Prostate gland (tissue), 2 donors: Measurements from ENCODE around the gene KCNJ5. TPM values are rescaled to one million over a fixed set of nuclear protein-coding genes. Genes with fewer than 3 reads are reported as not detected.

Experiments
- DNase-seq: peaks from one replicate; pipeline ENCODE4 v3.0.0-alpha.2; 2019; ENCODE audit warnings: low spot score
- H3K27ac ChIP-seq, 2 donors: fragments of 200-600 bp; sonication (generic); 2 replicates each; pipeline ENCODE4 v1.5.1; 2017 to 2019
- H3K27me3 ChIP-seq: fragments of 200-600 bp; sonication (generic); replicated peaks from 2 replicates; pipeline ENCODE4 v1.5.1; 2019; ENCODE audit not compliant: insufficient read depth
- H3K36me3 ChIP-seq, 2 donors: fragments of 200-600 bp; sonication (generic); 1 replicate in 1 of 2; 2 replicates in 1 of 2; pipeline versions ENCODE4 v1.5.1 to v1.8.1; 2017 to 2019
- H3K4me1 ChIP-seq: fragments of 200-600 bp; sonication (generic); replicated peaks from 2 replicates; pipeline ENCODE4 v1.5.1; 2019
- H3K4me3 ChIP-seq, 2 donors: fragments of 200-600 bp; sonication (generic); 2 replicates each; pipeline ENCODE4 v1.5.1; 2017 to 2019
- H3K9me3 ChIP-seq: fragments of 200-600 bp; sonication (generic); 2 replicates; pipeline ENCODE4 v1.5.1; 2017
- POLR2A ChIP-seq: fragments of 450-650 bp; IDR thresholded peaks from one replicate; pipeline ENCODE4 v1.6.1; 2016; ENCODE audit warnings: antibody characterized with exemption, mild to moderate bottlenecking
- POLR2AphosphoS5 ChIP-seq: sonication (generic); formaldehyde crosslinking; IDR thresholded peaks from one replicate; pipeline ENCODE4 v1.6.1; 2017; ENCODE audit warnings: antibody characterized with exemption
- WGBS: methylation state at CpG from one replicate; pipeline ENCODE4 v1.1.5; 2018; 5-methylcytosine and 5-hydroxymethylcytosine counted together
- intact Hi-C: fragments of 100-400 bp; cut with DNase I; formaldehyde crosslinking; loops from one replicate; pipeline ENCODE4 v1.14.2; 2022
- total RNA-seq, 2 donors: library from RNA; depleted of rRNA; stranded (reverse); fragments of >200 nt; gene quantifications; one replicate each; pipeline ENCODE4 v1.1.0, GENCODE V29; 2016
- TF ChIP-seq, protein P1 (sequence below), 4 experiments: fragments of 200-600 bp in 2 of 4; fragments of 450-650 bp in 2 of 4; sonication (generic) in 2 of 4; IDR thresholded peaks; 1 replicate in 3 of 4; 2 replicates in 1 of 4; pipeline ENCODE4 v1.5.1; 2016 to 2019; ENCODE audit warnings: antibody characterized with exemption in 4 of 4, mild to moderate bottlenecking in 2 of 4, moderate library complexity in 2 of 4

The KCNJ5 gene
- total RNA-seq, 2 donors from 2014 or later, result 3.9 to 4.7 TPM

DNA sequence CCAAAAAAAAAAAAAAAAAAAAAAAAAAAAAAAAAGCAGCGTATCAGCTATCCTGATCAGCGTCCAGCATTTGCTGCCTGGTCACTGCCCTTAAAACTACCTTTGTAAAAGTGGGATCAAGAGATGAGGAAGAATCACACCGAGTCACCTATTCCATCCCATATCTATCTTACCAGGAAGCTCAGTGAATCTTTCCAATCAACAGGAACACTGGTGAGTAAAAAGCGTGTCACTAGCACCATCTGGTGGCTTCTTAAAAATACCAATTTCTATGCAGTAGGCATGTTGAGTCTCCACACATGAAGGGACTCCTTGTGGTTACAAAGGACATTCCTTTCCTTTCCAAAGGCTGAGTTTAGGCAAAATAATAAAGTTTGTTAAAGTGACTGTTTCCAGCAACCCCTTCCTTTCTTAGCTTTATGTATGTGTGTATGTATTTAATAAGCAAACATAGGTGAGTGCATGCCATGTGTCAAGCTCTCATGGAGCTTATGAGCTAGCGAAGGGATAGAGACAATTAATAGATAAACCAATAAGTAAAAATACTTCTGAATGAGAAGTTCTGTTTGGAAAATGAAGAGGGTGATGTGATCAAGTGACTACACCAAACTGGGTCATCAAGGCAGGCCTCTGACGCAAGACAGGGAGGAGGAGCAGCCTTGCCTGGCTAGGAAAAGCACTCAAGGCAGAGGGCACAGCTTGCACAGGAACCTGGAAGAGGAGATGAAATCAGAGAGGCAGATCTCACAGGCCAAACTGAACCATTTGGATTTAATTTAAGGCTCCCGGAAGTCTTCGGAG, 65.4 kb downstream of the KCNJ5 start:
- 46% methylated on average over 8 of the region's 8 CpGs for WGBS
- Histone ChIP-seq H3K4me1 (no peaks in the 10 kb centered on the region), H3K27ac (no peak overlapping the region), H3K36me3 (no peaks in the 10 kb centered on the region), H3K4me3 (no peak overlapping the region), H3K9me3 (no peaks in the 10 kb centered on the region), H3K27me3 (no peaks in the 10 kb centered on the region)
- DNase-seq, result peak; percentile 61
- TF ChIP-seq, protein P1, sequence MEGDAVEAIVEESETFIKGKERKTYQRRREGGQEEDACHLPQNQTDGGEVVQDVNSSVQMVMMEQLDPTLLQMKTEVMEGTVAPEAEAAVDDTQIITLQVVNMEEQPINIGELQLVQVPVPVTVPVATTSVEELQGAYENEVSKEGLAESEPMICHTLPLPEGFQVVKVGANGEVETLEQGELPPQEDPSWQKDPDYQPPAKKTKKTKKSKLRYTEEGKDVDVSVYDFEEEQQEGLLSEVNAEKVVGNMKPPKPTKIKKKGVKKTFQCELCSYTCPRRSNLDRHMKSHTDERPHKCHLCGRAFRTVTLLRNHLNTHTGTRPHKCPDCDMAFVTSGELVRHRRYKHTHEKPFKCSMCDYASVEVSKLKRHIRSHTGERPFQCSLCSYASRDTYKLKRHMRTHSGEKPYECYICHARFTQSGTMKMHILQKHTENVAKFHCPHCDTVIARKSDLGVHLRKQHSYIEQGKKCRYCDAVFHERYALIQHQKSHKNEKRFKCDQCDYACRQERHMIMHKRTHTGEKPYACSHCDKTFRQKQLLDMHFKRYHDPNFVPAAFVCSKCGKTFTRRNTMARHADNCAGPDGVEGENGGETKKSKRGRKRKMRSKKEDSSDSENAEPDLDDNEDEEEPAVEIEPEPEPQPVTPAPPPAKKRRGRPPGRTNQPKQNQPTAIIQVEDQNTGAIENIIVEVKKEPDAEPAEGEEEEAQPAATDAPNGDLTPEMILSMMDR (IDR thresholded peaks at IDR 0.05), result peak; percentile 35 to 88 (median 80)
- TF ChIP-seq POLR2A, result no peak
- peak; percentile 41 for TF ChIP-seq POLR2AphosphoS5
- intact Hi-C loops, result loop anchor here (2.0 kb wide), 1 partner anchor 74 kb away; no protein-coding TSS in a partner anchor

DNA sequence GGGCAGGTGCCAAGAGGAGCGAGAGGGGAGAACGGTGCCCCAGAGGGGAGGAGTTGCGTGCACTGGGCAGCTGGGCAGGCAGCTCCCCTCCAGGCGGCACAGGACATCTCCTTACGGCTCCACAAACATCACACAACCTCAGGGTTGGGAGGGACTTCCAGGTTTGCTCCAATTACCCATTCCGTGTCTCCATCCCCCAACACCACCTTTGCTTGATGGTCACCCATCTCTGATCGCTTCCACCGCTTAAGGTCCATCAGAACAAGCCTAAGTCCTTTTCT, 66.0 kb downstream of the KCNJ5 start:
- H3K36me3 ChIP-seq, result no peaks in the 10 kb centered on the region
- DNase-seq, result no peak
- WGBS, result 83% methylated on average over 8 of the region's 8 CpGs
- H3K27ac ChIP-seq, result no peak overlapping the region
- TF ChIP-seq POLR2AphosphoS5 (no peak), POLR2A (no peak)
- TF ChIP-seq, protein P1 (IDR thresholded peaks at IDR 0.05), result no peak
- intact Hi-C loops, result loop anchor here (2.0 kb wide), 1 partner anchor 74 kb away; no protein-coding TSS in a partner anchor
- no peak overlapping the region for H3K4me3 ChIP-seq
- H3K4me1 ChIP-seq, result no peaks in the 10 kb centered on the region
- H3K9me3 ChIP-seq, result no peaks in the 10 kb centered on the region
- no peaks in the 10 kb centered on the region for H3K27me3 ChIP-seq

DNA sequence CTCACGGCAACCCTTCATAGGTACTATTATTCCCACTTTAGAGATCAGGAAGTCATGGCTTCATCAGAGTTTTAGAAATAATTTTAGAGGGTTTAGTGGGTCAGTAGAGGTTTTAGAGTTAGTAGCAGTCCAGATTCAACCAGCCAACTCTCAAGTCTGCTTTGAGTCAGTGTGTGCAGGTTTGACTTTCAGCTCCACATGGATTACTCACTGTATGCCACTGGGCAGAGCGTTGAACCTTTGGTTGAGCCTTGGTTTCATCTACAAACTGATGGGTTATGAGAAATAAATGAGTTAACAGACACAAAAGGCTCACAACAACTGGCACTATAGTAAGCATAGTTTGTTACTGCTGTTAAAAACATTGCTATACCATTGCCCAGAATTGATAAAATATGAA, 70.5 kb downstream of the KCNJ5 start:
- DNase-seq, result no peak
- Histone ChIP-seq H3K27ac (no peak overlapping the region), H3K4me3 (no peak overlapping the region), H3K27me3 (no peaks in the 10 kb centered on the region), H3K9me3 (no peaks in the 10 kb centered on the region), H3K36me3 (no peaks in the 10 kb centered on the region), H3K4me1 (no peaks in the 10 kb centered on the region)
- WGBS, result 90% methylated on average over 2 of the region's 2 CpGs
- intact Hi-C loops, result no loop called here
- TF ChIP-seq, protein P1 (IDR thresholded peaks at IDR 0.05), result no peak
- no peak for TF ChIP-seq POLR2AphosphoS5
- TF ChIP-seq POLR2A, result no peak

DNA sequence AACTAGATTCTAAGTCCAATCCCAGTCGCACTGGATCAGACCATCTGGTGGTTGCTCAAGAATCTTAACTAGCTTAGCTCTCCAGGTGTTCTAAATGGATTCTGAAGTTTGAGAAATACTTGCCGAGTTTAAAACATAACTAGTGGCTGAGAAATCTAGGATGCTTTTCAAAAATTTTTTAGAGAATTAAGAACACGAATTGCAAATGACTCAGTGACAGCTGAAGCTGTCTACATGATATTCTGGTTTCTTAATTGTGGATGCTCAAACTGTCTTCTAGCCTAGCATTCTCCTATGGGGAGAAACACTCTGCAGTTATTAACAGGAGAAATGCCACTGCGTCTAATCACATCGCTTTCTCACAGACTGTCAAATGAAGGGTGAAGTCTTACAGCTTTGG, 71.7 kb downstream of the KCNJ5 start:
- no peak overlapping the region for H3K4me3 ChIP-seq
- H3K9me3 ChIP-seq, result no peaks in the 10 kb centered on the region
- no peaks in the 10 kb centered on the region for H3K4me1 ChIP-seq
- H3K27me3 ChIP-seq, result no peaks in the 10 kb centered on the region
- 89% methylated on average over 5 of the region's 5 CpGs for WGBS
- no peak for TF ChIP-seq POLR2AphosphoS5
- TF ChIP-seq POLR2A, result no peak
- TF ChIP-seq, protein P1 (IDR thresholded peaks at IDR 0.05), result no peak
- no peaks in the 10 kb centered on the region for H3K36me3 ChIP-seq
- H3K27ac ChIP-seq, result no peak overlapping the region
- intact Hi-C loops, result no loop called here
- DNase-seq, result no peak

DNA sequence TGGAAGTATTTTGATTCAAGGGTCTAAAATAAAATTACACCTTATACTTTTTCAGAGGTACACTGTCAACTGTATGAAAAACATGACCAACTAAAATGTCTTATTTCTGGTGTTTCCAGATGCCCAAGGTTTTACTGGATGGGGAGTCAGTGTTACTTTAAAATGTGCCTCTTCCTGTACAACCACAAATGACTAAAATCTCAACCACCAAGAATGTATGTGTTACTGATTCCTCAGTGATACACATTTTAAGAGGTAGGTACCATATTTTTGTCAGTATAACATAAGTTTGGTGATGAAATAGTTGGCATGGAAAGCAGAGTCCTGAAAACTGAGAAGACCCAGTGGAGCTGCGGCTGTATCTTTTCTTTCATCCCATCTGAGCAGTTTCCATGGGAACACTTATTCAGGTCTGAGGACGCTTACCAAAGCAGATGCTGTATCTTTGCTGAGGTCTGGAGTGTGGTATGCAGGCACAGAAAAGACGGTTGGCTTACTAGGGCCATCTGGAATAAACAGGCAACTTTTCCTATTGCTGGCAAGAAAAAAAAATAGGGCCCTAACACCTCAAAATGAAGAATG, 72.7 kb downstream of the KCNJ5 start:
- no peak for DNase-seq
- intact Hi-C loops, result no loop called here
- 77% methylated on average over 3 of the region's 3 CpGs for WGBS
- Histone ChIP-seq H3K4me1 (no peaks in the 10 kb centered on the region), H3K4me3 (no peak overlapping the region), H3K36me3 (no peaks in the 10 kb centered on the region), H3K9me3 (no peaks in the 10 kb centered on the region), H3K27ac (no peak overlapping the region), H3K27me3 (no peaks in the 10 kb centered on the region)
- no peak for TF ChIP-seq POLR2AphosphoS5
- TF ChIP-seq, protein P1 (IDR thresholded peaks at IDR 0.05), result no peak
